Loucy (cell line): Measurements from ENCODE around the gene COL23A1.

Experiments used
- H2AFZ ChIP-seq: fragments of 200-600 bp; sonication (generic); 2 replicates; pipeline ENCODE4 v1.6.0; 2016; ENCODE audit warnings: antibody characterized with exemption, mild to moderate bottlenecking, low read length, moderate library complexity
- H3F3A ChIP-seq: fragments of 200-600 bp; 2 replicates; pipeline ENCODE4 v1.6.0; 2016; ENCODE audit warnings: antibody characterized with exemption, low read depth, mild to moderate bottlenecking
- H3K27me3 ChIP-seq: fragments of 200-600 bp; sonication (generic); 2 replicates; pipeline ENCODE4 v1.6.1; 2014; ENCODE audit warnings: low read length, mild to moderate bottlenecking; ENCODE audit not compliant: insufficient read depth, poor library complexity, severe bottlenecking
- H3K36me3 ChIP-seq: fragments of 200-600 bp; sonication (generic); 2 replicates; pipeline ENCODE4 v1.6.1; 2016; ENCODE audit warnings: low read length; ENCODE audit not compliant: insufficient read depth
- H3K4me1 ChIP-seq: fragments of 200-600 bp; sonication (generic); 2 replicates; pipeline ENCODE4 v1.5.1; 2014; ENCODE audit warnings: low read length, mild to moderate bottlenecking; ENCODE audit not compliant: insufficient read depth, poor library complexity, severe bottlenecking
- H3K4me2 ChIP-seq: fragments of 200-600 bp; sonication (generic); 2 replicates; pipeline ENCODE4 v1.6.0; 2014; ENCODE audit warnings: antibody characterized with exemption, low read length, low read depth, mild to moderate bottlenecking; ENCODE audit not compliant: poor library complexity, severe bottlenecking
- H3K4me3 ChIP-seq: fragments of 200-600 bp; sonication (generic); 2 replicates; pipeline ENCODE4 v1.5.1; 2014; ENCODE audit warnings: low read length, mild to moderate bottlenecking, mixed read lengths; ENCODE audit not compliant: poor library complexity, severe bottlenecking
- H3K79me2 ChIP-seq: fragments of 200-600 bp; sonication (generic); 2 replicates; pipeline ENCODE4 v1.6.1; 2014; ENCODE audit warnings: low read length; ENCODE audit not compliant: insufficient read depth
- H3K9ac ChIP-seq: fragments of 200-600 bp; sonication (generic); 2 replicates; pipeline ENCODE4 v1.6.0; 2014; ENCODE audit warnings: mild to moderate bottlenecking, low read depth, low read length, moderate library complexity; ENCODE audit not compliant: poor library complexity, severe bottlenecking
- H3K9me2 ChIP-seq: fragments of 200-600 bp; sonication (generic); replicated peaks from 2 replicates; pipeline ENCODE4 v1.6.1; 2016; ENCODE audit warnings: low read depth, low read length, mixed read lengths
- H3K9me3 ChIP-seq: fragments of 200-600 bp; sonication (generic); 2 replicates; pipeline ENCODE4 v1.6.1; 2014; ENCODE audit warnings: mild to moderate bottlenecking, antibody characterized with exemption, low read length, low read depth; ENCODE audit not compliant: insufficient read depth
- H4K20me1 ChIP-seq: fragments of 200-600 bp; sonication (generic); 2 replicates; pipeline ENCODE4 v1.6.0; 2014; ENCODE audit warnings: antibody characterized with exemption, low read length, mild to moderate bottlenecking; ENCODE audit not compliant: insufficient read depth, poor library complexity, severe bottlenecking
- CTCF ChIP-seq: fragments of 200-600 bp; sonication (generic); conservative IDR thresholded peaks from 2 replicates; pipeline ENCODE4 v1.5.1; 2014; ENCODE audit warnings: mild to moderate bottlenecking, antibody characterized with exemption, low read length
- EZH2phosphoT487 ChIP-seq: fragments of 200-600 bp; IDR thresholded peaks from 2 replicates; pipeline ENCODE4 v1.6.1; 2018; ENCODE audit warnings: antibody characterized with exemption, mild to moderate bottlenecking, moderate library complexity, borderline replicate concordance

Gene COL23A1

DNA sequence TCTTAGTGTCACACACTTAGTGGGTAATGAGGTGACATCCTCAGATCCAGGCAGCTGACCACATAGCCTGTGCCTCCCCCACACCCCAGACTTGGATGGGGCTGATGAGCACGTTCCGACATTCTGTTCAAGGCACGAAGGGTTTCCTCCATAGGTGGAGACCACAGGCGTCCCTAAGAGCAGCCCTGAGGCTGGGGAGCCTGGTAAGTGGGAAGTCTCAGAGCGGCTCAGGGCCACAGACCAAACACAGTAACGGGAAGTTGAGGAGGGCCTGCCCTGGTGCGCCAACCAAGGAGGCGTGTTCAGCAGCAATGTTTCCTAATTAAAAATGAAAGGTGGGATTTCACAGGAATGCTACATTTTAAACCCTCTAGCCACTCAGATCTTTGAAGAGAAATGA lies 255.3 kb downstream of the COL23A1 start:
- Histone ChIP-seq H3K9me2 (no peaks in the 10 kb centered on the region), H3K79me2 (no peaks in the 10 kb centered on the region), H3F3A (no peaks in the 10 kb centered on the region), H3K27me3 (no peaks in the 10 kb centered on the region), H3K4me3 (no peak overlapping the region), H3K36me3 (no peaks in the 10 kb centered on the region), H3K9ac (no peak overlapping the region), H3K4me1 (no peaks in the 10 kb centered on the region), H2AFZ (no peak overlapping the region), H3K9me3 (no peaks in the 10 kb centered on the region), H3K4me2 (no peak overlapping the region), H4K20me1 (no peaks in the 10 kb centered on the region)
- TF ChIP-seq EZH2phosphoT487: no peak
- TF ChIP-seq CTCF: no peak

- Histone ChIP-seq H3K79me2 (no peaks in the 10 kb centered on the region), H3F3A (no peaks in the 10 kb centered on the region), H3K4me2 (no peak overlapping the region), H3K4me1 (no peaks in the 10 kb centered on the region), H2AFZ (no peak overlapping the region), H3K36me3 (no peaks in the 10 kb centered on the region), H3K9ac (no peak overlapping the region), H3K27me3 (no peaks in the 10 kb centered on the region), H3K4me3 (no peak overlapping the region), H3K9me3 (no peaks in the 10 kb centered on the region), H3K9me2 (no peaks in the 10 kb centered on the region), H4K20me1 (no peaks in the 10 kb centered on the region)
- TF ChIP-seq CTCF: no peak
- TF ChIP-seq EZH2phosphoT487: no peak
These were observed 256.2 kb downstream of the COL23A1 start for GRCh38 chr5:178333821-178334481.

DNA sequence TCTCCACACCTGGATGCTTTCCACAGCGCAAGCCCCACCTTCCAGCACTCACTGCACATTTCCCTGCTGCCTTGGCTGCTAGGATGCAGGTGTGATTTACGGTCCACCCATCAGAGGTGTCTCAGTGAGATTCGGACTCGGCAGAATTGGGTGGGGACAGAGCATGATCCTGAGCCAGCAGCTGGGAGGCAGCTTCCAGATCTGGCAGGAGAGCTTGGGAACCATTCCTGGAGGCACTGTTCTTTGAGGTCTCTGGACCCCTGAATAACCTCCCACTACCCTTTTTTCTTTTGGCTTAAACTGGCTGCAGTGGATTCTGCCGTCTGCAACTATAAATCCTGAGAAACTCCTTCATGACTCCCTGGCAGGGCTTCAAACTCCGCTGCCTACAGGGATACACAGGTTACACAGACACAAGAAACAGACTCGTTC lies 258.0 kb downstream of the COL23A1 start:
- H3K9me3 ChIP-seq: no peaks in the 10 kb centered on the region
- H3K27me3 ChIP-seq: no peaks in the 10 kb centered on the region
- no peaks in the 10 kb centered on the region for H4K20me1 ChIP-seq
- no peak overlapping the region for H3K4me3 ChIP-seq
- no peak overlapping the region for H2AFZ ChIP-seq
- no peaks in the 10 kb centered on the region for H3K4me1 ChIP-seq
- H3K79me2 ChIP-seq: no peaks in the 10 kb centered on the region
- no peak overlapping the region for H3K9ac ChIP-seq
- no peaks in the 10 kb centered on the region for H3K9me2 ChIP-seq
- no peak overlapping the region for H3K4me2 ChIP-seq
- H3K36me3 ChIP-seq: no peaks in the 10 kb centered on the region
- TF ChIP-seq CTCF (no peak), EZH2phosphoT487 (no peak)
- H3F3A ChIP-seq: no peaks in the 10 kb centered on the region
